Natural killer cell (primary cell): ENCODE measurements around the gene IQCK. TPM values are rescaled to one million over a fixed set of nuclear protein-coding genes. Genes with fewer than 3 reads are reported as not detected.

Source experiments
- ATAC-seq, 3 donors: fragments of 150-1000 bp in 2 of 3; fragments of 200-7000 bp in 1 of 3; cut with Tn5 transposase; 1 replicate in 1 of 3; 2 replicates in 2 of 3; pipeline ENCODE4 v1.10.0; 2021; ENCODE audit warnings: mild to moderate bottlenecking in 2 of 3, moderate library complexity in 2 of 3
- DNase-seq, 2 donors: peaks; one replicate each; pipeline versions ENCODE4 v3.0.0 to v3.0.0-alpha.2; 2013 to 2021; ENCODE audit warnings: mixed read lengths in 1 of 2
- H3K27ac ChIP-seq: one replicate; pipeline ENCODE4 v1.5.1; 2013; ENCODE audit warnings: mild to moderate bottlenecking, low read length
- H3K27me3 ChIP-seq: one replicate; pipeline ENCODE4 v1.6.1; 2013; ENCODE audit warnings: low read length; ENCODE audit not compliant: control insufficient read depth, insufficient read depth
- H3K36me3 ChIP-seq: one replicate; pipeline ENCODE4 v1.6.1; 2013; ENCODE audit warnings: low read length; ENCODE audit not compliant: control insufficient read depth, insufficient read depth
- H3K4me1 ChIP-seq: one replicate; pipeline ENCODE4 v1.6.1; 2013; ENCODE audit warnings: low read length; ENCODE audit not compliant: control insufficient read depth, insufficient read depth
- H3K4me3 ChIP-seq: one replicate; pipeline ENCODE4 v1.5.1; 2013; ENCODE audit warnings: low read length
- H3K9me3 ChIP-seq: one replicate; pipeline ENCODE4 v1.6.1; 2013; ENCODE audit warnings: low read length; ENCODE audit not compliant: control insufficient read depth, insufficient read depth
- H3K27ac Mint-ChIP-seq, 2 donors: one replicate each; pipeline ENCODE4 v1.8.0; 2022; ENCODE audit warnings: mild to moderate bottlenecking in 2 of 2, mixed read lengths in 2 of 2, moderate library complexity in 1 of 2
- H3K27me3 Mint-ChIP-seq, 2 donors: one replicate each; pipeline ENCODE4 v1.8.0; 2022; ENCODE audit warnings: low read depth in 2 of 2, mixed read lengths in 2 of 2
- H3K36me3 Mint-ChIP-seq: one replicate; pipeline ENCODE4 v1.8.0; 2022; ENCODE audit warnings: mixed read lengths
- H3K4me1 Mint-ChIP-seq, 2 donors: one replicate each; pipeline ENCODE4 v1.8.0; 2022; ENCODE audit warnings: mixed read lengths in 2 of 2
- H3K4me3 Mint-ChIP-seq: one replicate; pipeline ENCODE4 v1.8.0; 2022; ENCODE audit warnings: mild to moderate bottlenecking, moderate library complexity, mixed read lengths
- H3K9me3 Mint-ChIP-seq, 2 donors: one replicate each; pipeline ENCODE4 v1.8.0; 2022; ENCODE audit warnings: mixed read lengths in 2 of 2
- WGBS: methylation state at CpG from one replicate; pipeline ENCODE4 v1.1.7; 2013; ENCODE audit warnings: missing lambda C conversion rate; ENCODE audit not compliant: insufficient coverage; 5-methylcytosine and 5-hydroxymethylcytosine counted together
- intact Hi-C: fragments of 100-400 bp; cut with micrococcal nuclease; formaldehyde crosslinking; loops from one replicate; pipeline ENCODE4 v1.14.2; 2022
- total RNA-seq, 4 donors: library from RNA; stranded (reverse); fragments of 120-200 nt in 1 of 4; gene quantifications; one replicate each; pipeline versions ENCODE4 v1.2.3 to v1.2.4, GENCODE V29; 2013 to 2022
- TF ChIP-seq, protein P1 (sequence below): fragments of 200-600 bp; IDR thresholded peaks from one replicate; pipeline ENCODE4 v1.8.0; 2022; ENCODE audit warnings: antibody characterized with exemption

The IQCK gene
- 1 to 10 TPM in 1 of 3 donors, under 1 TPM in 2; 0.38 to 1.8 (median 0.68) TPM for total RNA-seq
- total RNA-seq (2013), result 0.99 TPM

DNA sequence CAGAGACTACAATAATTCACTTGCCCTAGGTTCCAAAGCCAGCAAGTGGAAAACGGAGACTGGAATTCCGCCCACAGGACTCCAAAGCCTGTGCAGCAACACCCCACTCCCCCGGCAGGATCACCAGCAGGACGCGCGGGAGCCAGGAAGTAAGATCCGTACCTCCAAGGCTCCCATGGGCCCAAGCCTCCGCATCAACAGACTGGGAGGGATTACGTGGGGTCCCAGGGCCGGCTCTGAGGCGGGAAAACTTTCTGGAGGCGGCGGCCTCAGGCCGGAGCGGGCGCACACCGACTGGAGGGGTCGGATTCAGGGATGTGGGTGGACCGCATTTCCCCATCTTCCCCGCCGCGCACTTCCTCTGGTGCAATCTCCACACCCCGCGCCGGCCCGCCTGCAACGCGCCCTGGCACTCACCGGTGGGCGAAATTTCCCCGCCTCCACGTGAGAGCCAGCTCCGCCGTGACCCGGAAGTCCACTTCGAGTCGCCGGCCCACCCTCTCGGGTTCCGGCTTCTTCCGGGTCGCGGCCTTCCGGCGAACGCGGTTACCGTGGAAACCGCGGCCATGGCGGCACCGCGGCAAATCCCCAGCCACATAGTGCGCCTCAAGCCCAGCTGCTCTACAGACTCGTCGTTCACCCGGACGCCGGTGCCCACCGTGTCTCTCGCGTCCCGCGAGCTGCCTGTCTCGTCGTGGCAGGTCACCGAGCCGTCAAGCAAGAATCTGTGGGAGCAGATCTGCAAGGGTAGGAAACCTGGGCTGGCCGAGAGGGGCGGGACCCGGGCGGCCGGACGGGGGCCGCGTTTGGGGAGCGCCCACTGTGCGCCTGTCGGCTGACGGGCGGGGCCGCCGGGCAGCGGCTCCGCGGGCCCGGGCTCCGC is at the start of gene IQCK, which contains the start of gene KNOP1:
TSS of gene IQCK (plus strand) at position 531 of the 883 bp plus-strand sequence. CDS start at position 567, 36 bp downstream.
TSS of gene KNOP1 (minus strand) at position 487 of the 883 bp plus-strand sequence. CDS start 3,192 bp downstream, outside the sequence.
- Mint-ChIP-seq H3K4me1 (peaks cover 28 to 37% of the 10 kb centered on the region in 2 donors), H3K36me3 (peaks cover 11% of the 10 kb centered on the region), H3K4me3 (peak within 1 kb of the TSS; percentile 95), H3K9me3 (no peaks in the 10 kb centered on the region), H3K27ac (peak within 1 kb of the TSS; percentile 79 to 86), H3K27me3 (no peaks in the 10 kb centered on the region)
- Histone ChIP-seq H3K36me3 (peaks cover 2% of the 10 kb centered on the region), H3K27ac (no peak within 1 kb of the TSS), H3K4me1 (peaks cover 13% of the 10 kb centered on the region), H3K4me3 (peak within 1 kb of the TSS; percentile 64), H3K9me3 (no peaks in the 10 kb centered on the region), H3K27me3 (no peaks in the 10 kb centered on the region)
- peak; percentile 90 to 96 (median 94) for ATAC-seq
- TF ChIP-seq, protein P1, sequence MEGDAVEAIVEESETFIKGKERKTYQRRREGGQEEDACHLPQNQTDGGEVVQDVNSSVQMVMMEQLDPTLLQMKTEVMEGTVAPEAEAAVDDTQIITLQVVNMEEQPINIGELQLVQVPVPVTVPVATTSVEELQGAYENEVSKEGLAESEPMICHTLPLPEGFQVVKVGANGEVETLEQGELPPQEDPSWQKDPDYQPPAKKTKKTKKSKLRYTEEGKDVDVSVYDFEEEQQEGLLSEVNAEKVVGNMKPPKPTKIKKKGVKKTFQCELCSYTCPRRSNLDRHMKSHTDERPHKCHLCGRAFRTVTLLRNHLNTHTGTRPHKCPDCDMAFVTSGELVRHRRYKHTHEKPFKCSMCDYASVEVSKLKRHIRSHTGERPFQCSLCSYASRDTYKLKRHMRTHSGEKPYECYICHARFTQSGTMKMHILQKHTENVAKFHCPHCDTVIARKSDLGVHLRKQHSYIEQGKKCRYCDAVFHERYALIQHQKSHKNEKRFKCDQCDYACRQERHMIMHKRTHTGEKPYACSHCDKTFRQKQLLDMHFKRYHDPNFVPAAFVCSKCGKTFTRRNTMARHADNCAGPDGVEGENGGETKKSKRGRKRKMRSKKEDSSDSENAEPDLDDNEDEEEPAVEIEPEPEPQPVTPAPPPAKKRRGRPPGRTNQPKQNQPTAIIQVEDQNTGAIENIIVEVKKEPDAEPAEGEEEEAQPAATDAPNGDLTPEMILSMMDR, result no peak
- under 1% methylated on average over 88 of the region's 88 CpGs for WGBS
- intact Hi-C loops, result loop anchor here (1.0 kb wide), 1 partner anchor 163 kb away; the partner anchor contains the start of gene VPS35L
- peak; percentile 84 to 97 for DNase-seq

- Mint-ChIP-seq H3K4me1 (no peaks in the 10 kb centered on the region), H3K36me3 (peaks cover 6% of the 10 kb centered on the region), H3K27ac (no peak overlapping the region), H3K27me3 (no peaks in the 10 kb centered on the region), H3K4me3 (no peak overlapping the region), H3K9me3 (no peaks in the 10 kb centered on the region)
- Histone ChIP-seq H3K27ac (no peak overlapping the region), H3K36me3 (peaks cover 25% of the 10 kb centered on the region), H3K27me3 (no peaks in the 10 kb centered on the region), H3K4me1 (no peaks in the 10 kb centered on the region), H3K9me3 (no peaks in the 10 kb centered on the region), H3K4me3 (no peak overlapping the region)
- TF ChIP-seq, protein P1, result no peak
- 98% methylated on average over 4 of the region's 4 CpGs for WGBS
- intact Hi-C loops, result no loop called here
- ATAC-seq (no peak), DNase-seq (no peak)
These were observed 45.7 kb upstream of the IQCK start for GRCh38 chr16:19672378-19672777.

DNA sequence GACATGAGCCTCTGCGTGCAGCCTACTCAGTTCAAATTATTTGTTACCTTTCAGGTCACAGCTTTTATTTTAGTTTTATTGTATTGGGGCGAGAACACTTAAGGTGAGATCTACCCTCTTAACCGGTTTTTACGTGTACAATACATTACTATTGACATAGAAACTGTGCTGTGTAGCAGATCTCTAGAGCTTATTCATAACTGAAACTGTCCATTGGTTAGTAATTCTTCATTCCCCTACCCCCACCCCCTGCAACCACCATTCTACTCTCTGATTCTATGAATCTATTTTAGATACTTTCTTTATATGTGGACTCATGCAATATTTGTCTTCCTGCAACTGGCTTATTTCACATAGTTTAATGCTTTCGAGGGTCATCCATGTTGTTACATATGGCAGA is 43.6 kb upstream of the IQCK start:
- Histone ChIP-seq H3K27ac (no peak overlapping the region), H3K4me1 (no peaks in the 10 kb centered on the region), H3K27me3 (no peaks in the 10 kb centered on the region), H3K9me3 (no peaks in the 10 kb centered on the region), H3K36me3 (peaks cover 12% of the 10 kb centered on the region), H3K4me3 (no peak overlapping the region)
- ATAC-seq (no peak), DNase-seq (no peak)
- 93% methylated on average over 4 of the region's 5 CpGs for WGBS
- Mint-ChIP-seq H3K36me3 (peaks cover 6% of the 10 kb centered on the region), H3K9me3 (no peaks in the 10 kb centered on the region), H3K4me3 (no peak overlapping the region), H3K4me1 (no peaks in the 10 kb centered on the region), H3K27ac (no peak overlapping the region), H3K27me3 (no peaks in the 10 kb centered on the region)
- TF ChIP-seq, protein P1, result no peak
- intact Hi-C loops, result no loop called here
